OCI-LY3 (cell line): ENCODE measurements around the gene APBB2.

Experiments
- EZH2phosphoT487 ChIP-seq: fragments of 200-600 bp; shearing (Covaris generic); IDR thresholded peaks from 2 replicates; pipeline ENCODE4 v1.6.1; 2018; ENCODE audit warnings: antibody characterized with exemption, mixed run types, low read depth
- TF ChIP-seq, protein P1 (sequence below): fragments of 200-600, 300-600 bp; sonication (generic); IDR thresholded peaks from 2 replicates; pipeline ENCODE4 v1.5.1; 2014; ENCODE audit warnings: antibody characterized with exemption, low read length, low read depth

DNA sequence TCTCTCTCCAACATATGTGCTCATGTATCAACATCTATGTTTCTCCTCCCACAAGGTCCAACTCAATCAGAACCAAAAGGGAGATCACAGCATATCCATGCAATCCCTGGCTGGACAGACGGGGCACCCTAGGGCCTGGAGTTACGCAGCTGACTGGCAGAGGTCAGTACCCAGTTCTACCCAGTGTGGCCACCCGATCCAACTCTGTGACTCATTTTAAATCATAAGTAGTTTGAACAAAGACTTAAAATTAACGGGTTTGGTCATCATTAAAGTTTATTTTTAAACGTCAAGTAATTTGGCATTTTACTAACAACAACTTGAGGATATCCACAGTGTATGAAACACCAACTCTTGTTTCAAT is 59.5 kb downstream of the APBB2 start:
- TF ChIP-seq, protein P1, sequence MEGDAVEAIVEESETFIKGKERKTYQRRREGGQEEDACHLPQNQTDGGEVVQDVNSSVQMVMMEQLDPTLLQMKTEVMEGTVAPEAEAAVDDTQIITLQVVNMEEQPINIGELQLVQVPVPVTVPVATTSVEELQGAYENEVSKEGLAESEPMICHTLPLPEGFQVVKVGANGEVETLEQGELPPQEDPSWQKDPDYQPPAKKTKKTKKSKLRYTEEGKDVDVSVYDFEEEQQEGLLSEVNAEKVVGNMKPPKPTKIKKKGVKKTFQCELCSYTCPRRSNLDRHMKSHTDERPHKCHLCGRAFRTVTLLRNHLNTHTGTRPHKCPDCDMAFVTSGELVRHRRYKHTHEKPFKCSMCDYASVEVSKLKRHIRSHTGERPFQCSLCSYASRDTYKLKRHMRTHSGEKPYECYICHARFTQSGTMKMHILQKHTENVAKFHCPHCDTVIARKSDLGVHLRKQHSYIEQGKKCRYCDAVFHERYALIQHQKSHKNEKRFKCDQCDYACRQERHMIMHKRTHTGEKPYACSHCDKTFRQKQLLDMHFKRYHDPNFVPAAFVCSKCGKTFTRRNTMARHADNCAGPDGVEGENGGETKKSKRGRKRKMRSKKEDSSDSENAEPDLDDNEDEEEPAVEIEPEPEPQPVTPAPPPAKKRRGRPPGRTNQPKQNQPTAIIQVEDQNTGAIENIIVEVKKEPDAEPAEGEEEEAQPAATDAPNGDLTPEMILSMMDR: no peak
- TF ChIP-seq EZH2phosphoT487: no peak
